ENCODE data around the gene TOM1L2. TPM values are rescaled to one million over a fixed set of nuclear protein-coding genes. Genes with fewer than 3 reads are reported as not detected.

TOM1L2 gene
- total RNA-seq, 6 experiments from 2014 or later, result 92.1 to 144 (median 101) TPM

GRCh38 chr17:17896746-17897145 lies 75.5 kb downstream of the TOM1L2 start:
- Mint-ChIP-seq H3K4me1 (ENCODE audit: low read depth) (peaks cover 30% of the 10 kb centered on the region), H3K4me3 (no peak overlapping the region), H3K36me3 (ENCODE audit: low read depth) (peaks cover 22% of the 10 kb centered on the region), H3K27ac (no peak overlapping the region), H3K9me3 (no peaks in the 10 kb centered on the region), H3K27me3 (ENCODE audit: insufficient read depth) (no peaks in the 10 kb centered on the region; the same call in 1 of the 2 replicates)
- no peak for DNase-seq
- TF ChIP-seq, protein P1, sequence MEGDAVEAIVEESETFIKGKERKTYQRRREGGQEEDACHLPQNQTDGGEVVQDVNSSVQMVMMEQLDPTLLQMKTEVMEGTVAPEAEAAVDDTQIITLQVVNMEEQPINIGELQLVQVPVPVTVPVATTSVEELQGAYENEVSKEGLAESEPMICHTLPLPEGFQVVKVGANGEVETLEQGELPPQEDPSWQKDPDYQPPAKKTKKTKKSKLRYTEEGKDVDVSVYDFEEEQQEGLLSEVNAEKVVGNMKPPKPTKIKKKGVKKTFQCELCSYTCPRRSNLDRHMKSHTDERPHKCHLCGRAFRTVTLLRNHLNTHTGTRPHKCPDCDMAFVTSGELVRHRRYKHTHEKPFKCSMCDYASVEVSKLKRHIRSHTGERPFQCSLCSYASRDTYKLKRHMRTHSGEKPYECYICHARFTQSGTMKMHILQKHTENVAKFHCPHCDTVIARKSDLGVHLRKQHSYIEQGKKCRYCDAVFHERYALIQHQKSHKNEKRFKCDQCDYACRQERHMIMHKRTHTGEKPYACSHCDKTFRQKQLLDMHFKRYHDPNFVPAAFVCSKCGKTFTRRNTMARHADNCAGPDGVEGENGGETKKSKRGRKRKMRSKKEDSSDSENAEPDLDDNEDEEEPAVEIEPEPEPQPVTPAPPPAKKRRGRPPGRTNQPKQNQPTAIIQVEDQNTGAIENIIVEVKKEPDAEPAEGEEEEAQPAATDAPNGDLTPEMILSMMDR (IDR thresholded peaks at IDR 0.05), result no peak

DNA sequence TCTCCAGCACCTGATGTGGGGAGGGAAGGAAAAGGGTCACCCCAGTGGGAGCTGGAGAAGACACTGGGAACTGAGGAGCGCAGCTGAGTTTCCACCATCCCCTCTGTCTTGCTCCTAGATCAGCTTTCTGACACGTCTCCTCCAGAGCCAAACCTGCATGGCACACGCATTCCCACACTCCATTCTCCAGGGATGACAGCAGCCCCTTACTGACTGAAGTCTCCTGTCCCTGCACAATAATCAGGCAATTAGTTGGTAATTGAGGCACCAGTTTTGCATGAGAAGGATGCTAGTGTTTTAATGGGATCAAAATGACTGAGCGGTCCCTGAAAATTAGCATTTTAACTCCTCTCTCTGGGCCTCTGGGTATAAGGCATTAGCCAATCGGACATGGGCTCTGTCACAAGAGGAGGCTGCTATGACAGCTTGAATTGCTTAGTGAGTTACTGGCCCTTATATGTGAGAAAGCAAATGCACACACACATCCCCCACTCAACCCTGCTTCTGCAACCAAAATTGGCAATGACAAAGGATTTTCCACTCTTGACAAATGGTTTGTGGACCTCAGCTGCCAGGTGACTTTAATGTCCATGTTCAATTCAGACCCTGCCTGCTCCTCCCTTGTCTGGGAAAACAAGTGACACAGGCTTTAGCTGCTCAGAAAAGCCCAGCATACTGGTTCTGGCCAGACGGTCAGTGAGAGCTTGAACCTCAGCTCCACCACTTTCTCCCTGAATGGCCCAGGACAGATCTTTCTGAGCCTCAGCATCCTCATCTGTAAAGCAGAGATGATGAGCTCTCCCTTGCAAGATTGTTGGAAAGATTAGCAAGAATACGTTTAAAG lies 78.2 kb downstream of the TOM1L2 start:
- Mint-ChIP-seq H3K4me3 (no peak overlapping the region), H3K36me3 (ENCODE audit: low read depth) (peaks cover 30% of the 10 kb centered on the region), H3K4me1 (ENCODE audit: low read depth) (peaks cover 9% of the 10 kb centered on the region; the same call in 1 of the 2 replicates), H3K27me3 (ENCODE audit: insufficient read depth) (no peaks in the 10 kb centered on the region; the same call in 1 of the 2 replicates), H3K9me3 (no peaks in the 10 kb centered on the region), H3K27ac (no peak overlapping the region)
- no peak for DNase-seq
- TF ChIP-seq, protein P1 (IDR thresholded peaks at IDR 0.05), result no peak

DNA sequence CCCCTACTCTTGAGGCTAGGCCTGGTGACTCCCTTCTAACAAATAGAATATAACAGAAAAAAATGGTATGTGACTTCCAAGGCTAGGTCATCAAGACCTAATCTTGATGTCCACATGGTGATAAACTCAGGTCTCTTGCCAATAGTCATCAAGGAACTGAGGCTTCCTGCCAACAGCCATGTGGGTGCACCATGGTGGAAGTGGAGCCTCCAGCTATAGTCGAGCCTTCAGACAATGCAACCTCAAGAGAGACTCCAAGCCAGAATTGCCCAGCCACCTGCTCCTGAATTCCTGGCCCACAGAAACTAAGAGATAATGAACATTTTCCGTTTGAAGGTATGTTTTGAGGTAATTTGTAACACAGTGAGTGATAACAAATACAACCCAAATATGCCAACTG lies 79.5 kb downstream of the TOM1L2 start:
- H3K27ac Mint-ChIP-seq, result no peak overlapping the region
- peaks cover 17% of the 10 kb centered on the region for H3K4me1 Mint-ChIP-seq (ENCODE audit: low read depth)
- TF ChIP-seq, protein P1 (IDR thresholded peaks at IDR 0.05), result no peak
- no peak overlapping the region for H3K4me3 Mint-ChIP-seq
- no peaks in the 10 kb centered on the region; the same call in 1 of the 2 replicates for H3K27me3 Mint-ChIP-seq (ENCODE audit: insufficient read depth)
- peaks cover 22% of the 10 kb centered on the region for H3K36me3 Mint-ChIP-seq (ENCODE audit: low read depth)
- DNase-seq, result no peak
- no peaks in the 10 kb centered on the region for H3K9me3 Mint-ChIP-seq

DNA sequence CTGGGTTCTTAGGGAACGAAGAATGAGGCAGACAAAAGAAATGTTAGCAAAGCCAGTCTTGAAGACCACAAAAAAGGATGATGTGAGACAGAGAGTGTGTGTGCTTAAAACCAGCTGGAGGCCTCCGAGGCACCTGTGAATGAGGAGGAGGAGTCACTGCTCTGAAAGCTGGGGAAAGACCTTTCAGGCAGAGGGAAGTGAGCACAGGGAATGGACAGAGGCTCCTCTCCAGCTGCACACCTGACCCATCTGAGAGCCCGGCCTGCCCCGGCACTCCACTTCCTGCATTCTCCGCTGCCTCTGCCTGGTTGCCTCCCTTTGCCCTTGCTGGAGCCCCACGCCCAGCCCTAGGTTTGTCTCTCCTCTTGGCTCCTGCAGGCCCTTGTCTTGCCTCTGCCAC lies 80.2 kb downstream of the TOM1L2 start:
- H3K27me3 Mint-ChIP-seq (ENCODE audit: insufficient read depth), result peaks cover 2% of the 10 kb centered on the region; the same call in 1 of the 2 replicates
- peaks cover 17% of the 10 kb centered on the region for H3K4me1 Mint-ChIP-seq (ENCODE audit: low read depth)
- H3K36me3 Mint-ChIP-seq (ENCODE audit: low read depth), result peaks cover 22% of the 10 kb centered on the region
- no peak for DNase-seq
- H3K27ac Mint-ChIP-seq, result no peak overlapping the region; the same call in 1 of the 2 replicates
- TF ChIP-seq, protein P1 (IDR thresholded peaks at IDR 0.05), result no peak
- H3K9me3 Mint-ChIP-seq, result no peaks in the 10 kb centered on the region
- H3K4me3 Mint-ChIP-seq, result no peak overlapping the region

DNA sequence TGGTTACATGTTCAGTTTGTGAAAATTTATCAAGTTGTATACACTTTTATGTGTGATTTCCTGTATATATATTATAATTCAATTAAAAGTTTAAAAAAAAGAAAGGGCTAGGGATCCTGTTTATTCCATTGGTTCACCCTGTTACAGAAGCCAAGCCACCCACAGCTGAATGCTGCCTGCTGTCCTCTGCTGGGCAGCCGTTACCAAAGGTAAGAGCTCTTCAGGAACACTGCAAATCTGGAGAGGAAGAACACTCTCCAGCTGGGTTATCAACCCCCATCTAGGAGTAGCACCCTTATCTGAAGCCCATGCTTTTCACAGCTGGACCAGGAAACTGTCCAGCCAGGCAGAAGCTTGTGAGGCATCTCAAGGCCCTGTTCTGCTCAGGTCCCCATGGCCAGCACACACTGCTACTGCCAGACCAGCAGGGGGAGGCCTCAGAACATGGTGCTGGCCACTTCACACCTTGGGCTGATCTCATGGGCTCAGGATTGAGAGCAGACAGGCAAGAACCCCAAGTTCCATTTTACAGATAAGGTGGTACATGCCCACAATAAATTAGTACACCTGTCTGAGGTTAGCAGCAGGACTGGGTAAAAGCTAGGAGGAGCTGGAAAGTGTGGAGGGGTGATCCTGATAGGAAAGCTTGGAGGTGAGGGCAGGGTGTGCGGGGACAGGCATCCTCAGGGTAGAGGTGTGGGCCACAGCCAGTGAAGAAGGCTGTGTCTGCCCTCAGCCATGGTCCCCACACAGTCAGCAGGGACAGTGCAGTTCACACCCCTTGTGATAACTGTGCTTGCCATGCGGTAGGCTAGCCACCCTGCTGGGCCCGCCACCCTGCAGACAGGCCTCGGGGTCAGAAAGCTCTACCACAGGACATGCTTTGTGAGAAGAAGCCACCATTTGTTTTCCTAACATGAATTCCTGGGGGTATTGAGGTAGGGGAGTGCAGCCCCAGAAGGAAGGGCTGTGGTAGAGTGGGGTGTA lies 81.1 kb downstream of the TOM1L2 start:
- TF ChIP-seq, protein P1 (IDR thresholded peaks at IDR 0.05), result peak; percentile 89
- no peaks in the 10 kb centered on the region for H3K9me3 Mint-ChIP-seq
- DNase-seq, result peak; percentile 55
- H3K27ac Mint-ChIP-seq, result no peak overlapping the region; the same call in 1 of the 2 replicates
- peaks cover 2% of the 10 kb centered on the region; the same call in 1 of the 2 replicates for H3K27me3 Mint-ChIP-seq (ENCODE audit: insufficient read depth)
- H3K4me1 Mint-ChIP-seq (ENCODE audit: low read depth), result peaks cover 17% of the 10 kb centered on the region
- H3K36me3 Mint-ChIP-seq (ENCODE audit: low read depth), result peaks cover 22% of the 10 kb centered on the region
- no peak overlapping the region for H3K4me3 Mint-ChIP-seq
